Smooth muscle cell (in vitro differentiated cells): ENCODE results near the gene BMS1. TPM values are rescaled to one million over a fixed set of nuclear protein-coding genes. Genes with fewer than 3 reads are reported as not detected.

Experiments used
- DNase-seq: peaks from one replicate; lab custom pipeline; 2025; ENCODE audit not compliant: unreplicated experiment; lab: John Stamatoyannopoulos, UW
- H2AFZ ChIP-seq: fragments of 200-600 bp; sonication (generic); 2 replicates; pipeline ENCODE4 v1.6.0; 2016; ENCODE audit warnings: antibody characterized with exemption, low read depth, mild to moderate bottlenecking
- H3F3A ChIP-seq: fragments of 200-600 bp; sonication (generic); 2 replicates; pipeline ENCODE4 v1.6.0; 2017; ENCODE audit warnings: antibody characterized with exemption, low read depth
- H3K27ac ChIP-seq: fragments of 200-600 bp; sonication (generic); 2 replicates; pipeline ENCODE4 v1.5.1; 2016; ENCODE audit warnings: low read depth, mild to moderate bottlenecking
- H3K27me3 ChIP-seq: fragments of 200-600 bp; sonication (generic); 2 replicates; pipeline ENCODE4 v1.6.1; 2016; ENCODE audit warnings: low read depth, mild to moderate bottlenecking
- H3K36me3 ChIP-seq: fragments of 200-600 bp; sonication (generic); 2 replicates; pipeline ENCODE4 v1.5.1; 2016; ENCODE audit warnings: low read depth
- H3K4me1 ChIP-seq: fragments of 200-600 bp; sonication (generic); 2 replicates; pipeline ENCODE4 v1.5.1; 2016; ENCODE audit warnings: low read depth
- H3K4me2 ChIP-seq: fragments of 200-600 bp; sonication (generic); 2 replicates; pipeline ENCODE4 v1.6.0; 2016; ENCODE audit warnings: mild to moderate bottlenecking
- H3K4me3 ChIP-seq: fragments of 200-600 bp; sonication (generic); 2 replicates; pipeline ENCODE4 v1.5.1; 2016; ENCODE audit warnings: mild to moderate bottlenecking
- H3K79me2 ChIP-seq: fragments of 200-600 bp; sonication (generic); 2 replicates; pipeline ENCODE4 v1.6.0; 2016; ENCODE audit warnings: low read depth, mild to moderate bottlenecking
- H3K9ac ChIP-seq: fragments of 200-600 bp; sonication (generic); 2 replicates; pipeline ENCODE4 v1.6.0; 2016; ENCODE audit warnings: low read depth
- H3K9me3 ChIP-seq: fragments of 200-600 bp; sonication (generic); replicated peaks from 2 replicates; pipeline ENCODE4 v1.5.1; 2016; ENCODE audit warnings: low read depth
- H4K20me1 ChIP-seq: fragments of 200-600 bp; sonication (generic); 2 replicates; pipeline ENCODE4 v1.6.0; 2016; ENCODE audit warnings: low read depth
- CTCF ChIP-seq: fragments of 200-600 bp; sonication (generic); IDR thresholded peaks from 2 replicates; pipeline ENCODE4 v1.5.1; 2017; ENCODE audit warnings: borderline replicate concordance, mild to moderate bottlenecking, antibody characterized with exemption; ENCODE audit not compliant: insufficient read depth, poor library complexity, severe bottlenecking
- WGBS: methylation state at CpG from one replicate; pipeline ENCODE4 v1.1.7; 2016; ENCODE audit warnings: low lambda C conversion rate; 5-methylcytosine and 5-hydroxymethylcytosine counted together
- polyA plus RNA-seq: library from polyadenylated mRNA; unstranded; fragments of >200 nt; fragmentation: Nextera tagmentation; extraction: Ambion mirVana; gene quantifications from 2 replicates; pipeline ENCODE4 v1.2.1, GENCODE V29; 2016
- total RNA-seq: library from RNA; depleted of rRNA; stranded (reverse); fragments of >200 nt; gene quantifications from 2 replicates; pipeline ENCODE4 v1.2.3, GENCODE V29; 2014

The BMS1 gene
- total and polyA plus RNA-seq, 2 experiments from 2014 or later, result 14.9 to 17.5 TPM

GRCh38 chr10:42878134-42878820 lies 95.7 kb downstream of the BMS1 start:
- H3K9ac ChIP-seq, result no peak overlapping the region

GRCh38 chr10:42878821-42879195 lies 96.2 kb downstream of the BMS1 start:
- H3K79me2 ChIP-seq, result no peaks in the 10 kb centered on the region
- 74% methylated on average over 3 of the region's 3 CpGs for WGBS
- no peak overlapping the region for H3K9ac ChIP-seq
- H3K27me3 ChIP-seq, result no peaks in the 10 kb centered on the region
- no peaks in the 10 kb centered on the region for H3F3A ChIP-seq
- H3K4me1 ChIP-seq, result peaks cover 8% of the 10 kb centered on the region
- no peaks in the 10 kb centered on the region for H3K36me3 ChIP-seq
- H3K4me2 ChIP-seq, result no peak overlapping the region
- no peaks in the 10 kb centered on the region for H4K20me1 ChIP-seq
- no peak for TF ChIP-seq CTCF
- no peak for DNase-seq
- no peaks in the 10 kb centered on the region for H3K9me3 ChIP-seq
- no peak overlapping the region for H3K27ac ChIP-seq
- H2AFZ ChIP-seq, result no peak overlapping the region
- no peak overlapping the region for H3K4me3 ChIP-seq

More at GRCh38 chr10:42878134-42878820, 95.7 kb downstream of the BMS1 start:
- no peaks in the 10 kb centered on the region for H3K27me3 ChIP-seq
- no peaks in the 10 kb centered on the region for H3K36me3 ChIP-seq
- H3K4me1 ChIP-seq, result peaks cover 8% of the 10 kb centered on the region
- H3K4me3 ChIP-seq, result no peak overlapping the region
- no peaks in the 10 kb centered on the region for H4K20me1 ChIP-seq
- no peak for DNase-seq
- no peaks in the 10 kb centered on the region for H3F3A ChIP-seq
- no peaks in the 10 kb centered on the region for H3K79me2 ChIP-seq
- H3K27ac ChIP-seq, result no peak overlapping the region
- WGBS, result 86% methylated on average over 13 of the region's 13 CpGs
- no peak overlapping the region for H3K4me2 ChIP-seq
- no peaks in the 10 kb centered on the region for H3K9me3 ChIP-seq
- TF ChIP-seq CTCF, result no peak
- H2AFZ ChIP-seq, result no peak overlapping the region

- no peak overlapping the region for H3K4me3 ChIP-seq
- H4K20me1 ChIP-seq, result no peaks in the 10 kb centered on the region
- no peaks in the 10 kb centered on the region for H3K9me3 ChIP-seq
- no peak for TF ChIP-seq CTCF
- WGBS, result 88% methylated on average over 29 of the region's 30 CpGs
- no peak for DNase-seq
- H3K4me2 ChIP-seq, result no peak overlapping the region
- no peak overlapping the region for H3K27ac ChIP-seq
- H3K27me3 ChIP-seq, result no peaks in the 10 kb centered on the region
- no peaks in the 10 kb centered on the region for H3K36me3 ChIP-seq
- H3K9ac ChIP-seq, result no peak overlapping the region
- no peak overlapping the region for H2AFZ ChIP-seq
- peaks cover 8% of the 10 kb centered on the region for H3K4me1 ChIP-seq
- H3K79me2 ChIP-seq, result no peaks in the 10 kb centered on the region
- no peaks in the 10 kb centered on the region for H3F3A ChIP-seq
Measured at GRCh38 chr10:42879380-42880254, 97.0 kb downstream of the BMS1 start.
